Muscle of back (tissue), 11 donors: ENCODE data around the gene LMAN1. TPM values are rescaled to one million over a fixed set of nuclear protein-coding genes. Genes with fewer than 3 reads are reported as not detected.

ENCODE experiments used
- DNase-seq, 3 donors: peaks; one replicate each; pipeline versions ENCODE4 v3.0.0 to v3.0.0-alpha.2; 2013
- polyA plus RNA-seq, 10 donors: library from polyadenylated mRNA; unstranded; fragments of 120-200 nt; gene quantifications; one replicate each; pipeline ENCODE4 v1.2.1, GENCODE V29; 2013; ENCODE audit not compliant: insufficient read length in 10 of 10

The LMAN1 gene
- polyA plus RNA-seq, 10 donors, result 63.0 to 86.1 (median 73.8) TPM

GRCh38 chr18:59308248-59308937, 50.7 kb downstream of the LMAN1 start:
- peak; percentile 61 to 92 (median 77) for DNase-seq

GRCh38 chr18:59306640-59307039, 52.4 kb downstream of the LMAN1 start:
- DNase-seq, result no peak

- no peak for DNase-seq
These were observed 53.8 kb downstream of the LMAN1 start for GRCh38 chr18:59305295-59305694.

- no peak for DNase-seq
These were observed 55.3 kb downstream of the LMAN1 start for GRCh38 chr18:59303656-59304195.

- DNase-seq, result no peak
These were observed 56.1 kb downstream of the LMAN1 start for GRCh38 chr18:59303006-59303405.

- DNase-seq, result no peak
These were observed 57.1 kb downstream of the LMAN1 start for GRCh38 chr18:59301929-59302328.

- no peak for DNase-seq
These were observed 58.3 kb downstream of the LMAN1 start for GRCh38 chr18:59300676-59301285.

- no peak for DNase-seq
These were observed 60.2 kb downstream of the LMAN1 start for GRCh38 chr18:59298871-59299270.

GRCh38 chr18:59293317-59293716, 65.7 kb downstream of the LMAN1 start:
- DNase-seq, result no peak

- DNase-seq, result no peak
These were observed 72.7 kb downstream of the LMAN1 start for GRCh38 chr18:59286341-59286740.

GRCh38 chr18:59282341-59282740, 76.7 kb downstream of the LMAN1 start:
- no peak for DNase-seq

- DNase-seq, result no peak
These were observed 79.3 kb downstream of the LMAN1 start for GRCh38 chr18:59279722-59280121.

- DNase-seq, result no peak
These were observed 79.9 kb downstream of the LMAN1 start for GRCh38 chr18:59279193-59279592.

- DNase-seq, result no peak
These were observed 80.3 kb downstream of the LMAN1 start for GRCh38 chr18:59278793-59279192.

Other genes starting within 250 kb of the LMAN1 start
- 10 to 100 TPM in 6 of 10 donors, 1 to 10 TPM in 4; 7.6 to 15.3 (median 10.1) TPM for gene SEC11C, start 219.4 kb downstream of the LMAN1 start, polyA plus RNA-seq
- 10 to 100 TPM in 1 of 10 donors, 1 to 10 TPM in 1, under 1 TPM in 2, not detected in 6; 0.43 to 25.6 (median 1.2) TPM for gene GRP, start 139.1 kb downstream of the LMAN1 start, polyA plus RNA-seq
- under 1 TPM in 1 of 10 donors, not detected in 9; 0.27 TPM for gene RAX, start 85.8 kb downstream of the LMAN1 start, polyA plus RNA-seq
- gene CPLX4, start 40.6 kb downstream of the LMAN1 start, polyA plus RNA-seq, result not detected